Measurements from ENCODE around the gene PARD6G. TPM values are rescaled to one million over a fixed set of nuclear protein-coding genes. Genes with fewer than 3 reads are reported as not detected.

Gene PARD6G
- total and polyA plus RNA-seq, 7 donors = 0.22 to 1.5 (median 1.1) TPM

GRCh38 chr18:80252136-80252535 is 4.8 kb upstream of the PARD6G start:
- Histone ChIP-seq H3K36me3 (ENCODE audit: insufficient read depth in 1 of 2, low read depth in 1 of 2) (no peaks in the 10 kb centered on the region), H3K27ac (no peak overlapping the region), H3K4me3 (no peak overlapping the region), H3K27me3 (ENCODE audit: insufficient read depth in 3 of 3, low read length in 2 of 3) (no peaks in the 10 kb centered on the region), H3K9me3 (no peaks in the 10 kb centered on the region), H3K4me1 (peaks cover 3% of the 10 kb centered on the region)
- DNase-seq (no peak), ATAC-seq (no peak)
- TF ChIP-seq CTCF (IDR thresholded peaks at IDR 0.05) = no peak
- WGBS, 3 donors = 89 to 90% (median 89%) methylated on average over 6 of the region's 6 CpGs
- intact Hi-C loops (cut with DNase I) = no loop called here

- no peak for TF ChIP-seq CTCF (IDR thresholded peaks at IDR 0.05)
- Histone ChIP-seq H3K27ac (no peak overlapping the region), H3K4me3 (no peak overlapping the region), H3K27me3 (ENCODE audit: insufficient read depth in 3 of 3, low read length in 2 of 3) (no peaks in the 10 kb centered on the region), H3K4me1 (peaks cover 3% of the 10 kb centered on the region), H3K9me3 (no peaks in the 10 kb centered on the region), H3K36me3 (ENCODE audit: insufficient read depth in 1 of 2, low read depth in 1 of 2) (no peaks in the 10 kb centered on the region)
- WGBS, 3 donors = 75 to 80% (median 78%) methylated on average over 5 of the region's 5 CpGs
- intact Hi-C loops (cut with DNase I) = no loop called here
- DNase-seq = no peak
- ATAC-seq = no peak
These were observed 4.4 kb upstream of the PARD6G start for GRCh38 chr18:80251700-80252099.

DNA sequence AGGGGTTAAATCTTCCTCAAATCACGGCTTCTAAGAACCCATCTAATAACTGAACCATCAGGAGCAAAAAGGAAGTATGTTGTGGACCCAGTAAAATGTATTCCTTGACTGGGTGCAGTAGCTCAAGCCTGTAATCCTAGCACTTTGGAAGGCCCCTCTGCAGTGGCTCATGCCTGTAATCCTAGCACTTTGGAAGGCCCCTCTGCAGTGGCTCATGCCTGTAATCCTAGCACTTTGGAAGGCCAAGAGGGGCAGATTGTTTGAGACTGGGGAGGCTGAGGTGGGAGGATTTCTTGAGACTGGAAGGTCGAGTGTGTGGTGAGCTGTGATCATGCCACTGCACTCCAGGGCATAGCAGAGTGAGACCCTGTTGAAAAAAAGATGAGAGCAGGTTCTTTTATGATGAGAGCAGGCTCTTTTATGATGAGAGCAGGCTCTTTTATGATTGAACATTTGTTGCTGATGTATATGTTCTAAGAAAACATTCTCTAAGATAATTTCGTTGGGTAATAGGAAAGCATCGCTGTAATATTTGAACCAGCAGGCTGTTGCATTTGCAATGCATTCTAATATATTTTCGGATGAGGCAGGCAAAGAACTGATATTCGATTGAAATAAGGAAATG is 3.5 kb upstream of the PARD6G start:
- no peaks in the 10 kb centered on the region for H3K36me3 ChIP-seq (ENCODE audit: insufficient read depth in 1 of 2, low read depth in 1 of 2)
- ATAC-seq (no peak), DNase-seq (no peak)
- no peak for TF ChIP-seq CTCF (IDR thresholded peaks at IDR 0.05)
- intact Hi-C loops (cut with DNase I) = no loop called here
- H3K27me3 ChIP-seq (ENCODE audit: insufficient read depth in 3 of 3, low read length in 2 of 3) = no peaks in the 10 kb centered on the region
- H3K4me1 ChIP-seq = peaks cover 3% of the 10 kb centered on the region
- H3K27ac ChIP-seq = no peak overlapping the region
- no peak overlapping the region for H3K4me3 ChIP-seq
- 71 to 77% (median 72%) methylated on average over 6 of the region's 6 CpGs for WGBS, 3 donors
- H3K9me3 ChIP-seq = no peaks in the 10 kb centered on the region

GRCh38 chr18:80249217-80250093 is 2.1 kb upstream of the PARD6G start:
- intact Hi-C loops (cut with DNase I) = no loop called here
- DNase-seq (no peak), ATAC-seq (no peak)
- TF ChIP-seq CTCF (IDR thresholded peaks at IDR 0.05) = no peak
- Histone ChIP-seq H3K36me3 (ENCODE audit: insufficient read depth in 1 of 2, low read depth in 1 of 2) (no peaks in the 10 kb centered on the region), H3K4me1 (no peaks in the 10 kb centered on the region), H3K27me3 (ENCODE audit: insufficient read depth in 3 of 3, low read length in 2 of 3) (no peaks in the 10 kb centered on the region), H3K27ac (no peak overlapping the region), H3K9me3 (no peaks in the 10 kb centered on the region), H3K4me3 (no peak overlapping the region)
- WGBS, 3 donors = 71 to 83% (median 79%) methylated on average over 7 of the region's 7 CpGs
